IMR-90 (cell line): ENCODE data around the gene CD14. TPM values are rescaled to one million over a fixed set of nuclear protein-coding genes. Genes with fewer than 3 reads are reported as not detected.

Experiments
- ATAC-seq: fragments of 200-7000 bp; cut with Tn5 transposase; 2 replicates; pipeline ENCODE4 v1.9.1; 2020; ENCODE audit warnings: low read depth, mild to moderate bottlenecking, moderate library complexity
- BruUV-seq: library from RNA; stranded (reverse); fragments of 400-500 nt; replicated peaks from 2 replicates; lab custom pipeline; 2021; lab: Mats Ljungman, UMichigan
- CTCF ChIA-PET: fragments of 300-600 bp; formaldehyde crosslinking; extraction: SDS; loops from one replicate; lab custom pipeline; 2021; ENCODE audit warnings: antibody characterized with exemption; lab: Yijun Ruan, JAX
- POLR2A ChIA-PET: fragments of 300-600 bp; sonication (Branson Sonifier 250); formaldehyde crosslinking; loops from one replicate; lab custom pipeline; 2022; ENCODE audit warnings: antibody characterized with exemption; ENCODE audit not compliant: unreplicated experiment; lab: Charles Lee
- DNase-seq: peaks from one replicate; pipeline ENCODE4 v3.0.0; 2013
- H2AFZ ChIP-seq: replicated peaks from 2 replicates; pipeline ENCODE3; 2013; ENCODE audit warnings: low read length, mild to moderate bottlenecking; ENCODE audit not compliant: poor library complexity
- H2AK5ac ChIP-seq: 2 replicates; pipeline ENCODE4 v1.6.1; 2013; ENCODE audit warnings: low read depth, low read length, inconsistent platforms
- H2AK9ac ChIP-seq: replicated peaks from 2 replicates; pipeline ENCODE3; 2013; ENCODE audit warnings: mild to moderate bottlenecking, low read depth, low read length, moderate library complexity; ENCODE audit not compliant: poor library complexity
- H2BK120ac ChIP-seq: 2 replicates; pipeline ENCODE4 v1.6.1; 2013; ENCODE audit warnings: low read depth, low read length, inconsistent platforms
- H2BK15ac ChIP-seq: 3 replicates; pipeline ENCODE4 v1.6.1; 2013; ENCODE audit warnings: low read depth, low read length, inconsistent platforms
- H2BK20ac ChIP-seq: 2 replicates; pipeline ENCODE4 v1.6.1; 2013; ENCODE audit warnings: low read depth, mild to moderate bottlenecking, inconsistent platforms, low read length, moderate library complexity
- H2BK5ac ChIP-seq: 2 replicates; pipeline ENCODE4 v1.6.1; 2013; ENCODE audit warnings: mild to moderate bottlenecking, low read depth, low read length, inconsistent platforms; ENCODE audit not compliant: poor library complexity, severe bottlenecking
- H3K14ac ChIP-seq: replicated peaks from 2 replicates; pipeline ENCODE4 v1.6.1; 2013; ENCODE audit warnings: low read depth, low read length, inconsistent platforms
- H3K18ac ChIP-seq: 2 replicates; pipeline ENCODE4 v1.6.1; 2013; ENCODE audit warnings: low read depth, low read length, control low read depth
- H3K23ac ChIP-seq: 2 replicates; pipeline ENCODE4 v1.6.1; 2013; ENCODE audit warnings: low read depth, low read length, inconsistent platforms
- H3K27ac ChIP-seq: 2 replicates; pipeline ENCODE4 v1.5.1; 2013; ENCODE audit warnings: mild to moderate bottlenecking, control low read depth, low read length; ENCODE audit not compliant: insufficient read depth
- H3K27me3 ChIP-seq: 2 replicates; pipeline ENCODE4 v1.6.1; 2013; ENCODE audit warnings: low read length; ENCODE audit not compliant: control insufficient read depth, insufficient read depth
- H3K36me3 ChIP-seq: 2 replicates; pipeline ENCODE4 v1.6.1; 2013; ENCODE audit warnings: low read length, mixed read lengths; ENCODE audit not compliant: control insufficient read depth, insufficient read depth
- H3K4ac ChIP-seq: 2 replicates; pipeline ENCODE4 v1.6.1; 2013; ENCODE audit warnings: low read depth, low read length, inconsistent platforms
- H3K4me1 ChIP-seq: 2 replicates; pipeline ENCODE4 v1.6.1; 2013; ENCODE audit warnings: low read length, mixed read lengths; ENCODE audit not compliant: control insufficient read depth, insufficient read depth
- H3K4me2 ChIP-seq: 2 replicates; pipeline ENCODE4 v1.6.1; 2013; ENCODE audit warnings: low read depth, mild to moderate bottlenecking, control low read depth, low read length, moderate library complexity
- H3K4me3 ChIP-seq: 2 replicates; pipeline ENCODE4 v1.5.1; 2013; ENCODE audit warnings: low read depth, mild to moderate bottlenecking, control low read depth, low read length, moderate library complexity; ENCODE audit not compliant: insufficient read depth
- H3K56ac ChIP-seq: 2 replicates; pipeline ENCODE4 v1.6.1; 2013; ENCODE audit warnings: low read length, inconsistent platforms; ENCODE audit not compliant: insufficient read depth; ENCODE audit errors: extremely low read depth
- H3K79me1 ChIP-seq, 2 experiments: 2 replicates each; pipeline ENCODE4 v1.6.1; 2013; ENCODE audit warnings: low read length in 2 of 2, inconsistent platforms in 1 of 2, low read depth in 1 of 2
- H3K9ac ChIP-seq: 2 replicates; pipeline ENCODE4 v1.6.1; 2013; ENCODE audit warnings: low read depth, low read length, control low read depth
- H3K9me1 ChIP-seq: 2 replicates; pipeline ENCODE4 v1.6.1; 2013; ENCODE audit warnings: low read length, inconsistent platforms; ENCODE audit not compliant: insufficient read depth
- H3K9me3 ChIP-seq: 2 replicates; pipeline ENCODE4 v1.6.1; 2013; ENCODE audit warnings: low read length; ENCODE audit not compliant: control insufficient read depth, insufficient read depth
- H4K20me1 ChIP-seq: 2 replicates; pipeline ENCODE4 v1.6.1; 2013; ENCODE audit warnings: low read length, inconsistent platforms; ENCODE audit not compliant: insufficient read depth
- H4K5ac ChIP-seq: 2 replicates; pipeline ENCODE4 v1.6.1; 2013; ENCODE audit warnings: mild to moderate bottlenecking, low read depth, low read length, control low read depth
- H4K8ac ChIP-seq, 2 experiments: 2 replicates each; pipeline ENCODE4 v1.6.1; 2013; ENCODE audit warnings: low read depth in 2 of 2, low read length in 2 of 2, control low read depth in 1 of 2, inconsistent platforms in 1 of 2
- H4K91ac ChIP-seq: 2 replicates; pipeline ENCODE4 v1.6.1; 2013; ENCODE audit warnings: low read depth, low read length, inconsistent platforms; ENCODE audit not compliant: insufficient read depth
- BHLHE40 ChIP-seq: fragments of 150-350 bp; IDR thresholded peaks from 2 replicates; pipeline ENCODE4 v1.6.1; 2016; ENCODE audit warnings: mild to moderate bottlenecking, low read depth, low read length
- CEBPB ChIP-seq: IDR thresholded peaks from 2 replicates; pipeline ENCODE4 v1.6.1; 2012; ENCODE audit warnings: low read depth, low read length, improper control_type of control experiment
- CHD1 ChIP-seq: IDR thresholded peaks from 2 replicates; pipeline ENCODE4 v1.6.1; 2012; ENCODE audit warnings: low read depth, low read length, improper control_type of control experiment
- FOS ChIP-seq: fragments of 150-350 bp; IDR thresholded peaks from 2 replicates; pipeline ENCODE4 v1.6.1; 2016; ENCODE audit warnings: low read depth, low read length
- MAFK ChIP-seq: IDR thresholded peaks from 2 replicates; pipeline ENCODE4 v1.6.1; 2012; ENCODE audit warnings: low read depth, low read length, improper control_type of control experiment
- MAZ ChIP-seq: IDR thresholded peaks from 2 replicates; pipeline ENCODE4 v1.6.1; 2012; ENCODE audit warnings: low read depth, mild to moderate bottlenecking, low read length, improper control_type of control experiment, moderate library complexity, borderline replicate concordance
- MXI1 ChIP-seq: IDR thresholded peaks from 2 replicates; pipeline ENCODE4 v1.6.1; 2012; ENCODE audit warnings: low read depth, mild to moderate bottlenecking, low read length, moderate library complexity, borderline replicate concordance
- NFE2L2 ChIP-seq: fragments of 150-350 bp; IDR thresholded peaks from 2 replicates; pipeline ENCODE4 v1.6.1; 2016; ENCODE audit warnings: low read depth, mild to moderate bottlenecking, low read length
- POLR2A ChIP-seq: IDR thresholded peaks from 2 replicates; pipeline ENCODE4 v1.6.1; 2012; ENCODE audit warnings: mild to moderate bottlenecking, low read depth, low read length
- RAD21 ChIP-seq: IDR thresholded peaks from 2 replicates; pipeline ENCODE4 v1.6.1; 2012; ENCODE audit warnings: low read length, improper control_type of control experiment
- RCOR1 ChIP-seq: IDR thresholded peaks from 2 replicates; pipeline ENCODE4 v1.6.1; 2012; ENCODE audit warnings: mild to moderate bottlenecking, low read length, improper control_type of control experiment; ENCODE audit not compliant: insufficient replicate concordance
- RFX5 ChIP-seq: IDR thresholded peaks from 2 replicates; pipeline ENCODE4 v1.8.0; 2012; ENCODE audit warnings: low read depth, mild to moderate bottlenecking, low read length, moderate library complexity
- SMC3 ChIP-seq: fragments of 150-350 bp; IDR thresholded peaks from 2 replicates; pipeline ENCODE4 v1.6.1; 2016; ENCODE audit warnings: low read depth, mild to moderate bottlenecking, antibody characterized with exemption, low read length, moderate library complexity
- WGBS, 2 experiments: methylation state at CpG; one replicate each; pipeline versions ENCODE4 v1.1.5 to v1.1.7; 2013; ENCODE audit warnings: missing lambda C conversion rate in 2 of 2; ENCODE audit not compliant: insufficient read length in 1 of 2; ENCODE audit errors: extremely low coverage in 2 of 2; 5-methylcytosine and 5-hydroxymethylcytosine counted together
- dilution Hi-C: fragments of 300-500 bp; cut with HindIII; formaldehyde crosslinking; loops from one replicate; pipeline ENCODE4 v1.14.3; 2018; ENCODE audit warnings: low sequenced_read_pairs; ENCODE audit not compliant: unreplicated experiment
- in situ Hi-C: fragments of 300-500 bp; cut with MboI; formaldehyde crosslinking; loops from 3 replicates; pipeline ENCODE4 v1.14.3; 2019; ENCODE audit warnings: low sequenced_read_pairs, inconsistent platforms, mixed read lengths
- intact Hi-C: fragments of 100-400 bp; cut with micrococcal nuclease; formaldehyde crosslinking; loops from 2 replicates; pipeline ENCODE4 v1.10.0; 2022
- polyA plus RNA-seq, 3 experiments: library from polyadenylated mRNA; depleted of rRNA; stranded (reverse); fragments of >200 nt; gene quantifications; 2 replicates each; pipeline ENCODE4 v1.2.3, GENCODE V29; 2012; ENCODE audit warnings: low replicate concordance in 1 of 3
- total RNA-seq: library from RNA; depleted of rRNA; stranded (reverse); fragments of >200 nt; gene quantifications from 2 replicates; pipeline ENCODE4 v1.2.3, GENCODE V29; 2012
- TF ChIP-seq, protein P1 (sequence below): fragments of 150-350 bp; IDR thresholded peaks from 2 replicates; pipeline ENCODE4 v1.6.1; 2017; ENCODE audit warnings: mild to moderate bottlenecking, antibody characterized with exemption, low read length, low read depth
- TF ChIP-seq, protein P2 (sequence below): fragments of 150-350 bp; IDR thresholded peaks from 2 replicates; pipeline ENCODE4 v1.6.1; 2016; ENCODE audit warnings: low read depth, mild to moderate bottlenecking, low read length, moderate library complexity, borderline replicate concordance
- TF ChIP-seq, protein P3 (sequence below): conservative IDR thresholded peaks from 2 replicates; pipeline ENCODE4 v1.5.1; 2012; ENCODE audit warnings: mild to moderate bottlenecking, low read depth, low read length, improper control_type of control experiment

The CD14 gene
- total and polyA plus RNA-seq, 2 of the 4 experiments (the other 2 are of a cell fraction) = 0.17 to 0.18 TPM

- H2AK9ac ChIP-seq = no peak overlapping the region
- H3K18ac ChIP-seq = no peak overlapping the region
- peaks cover 7% of the 10 kb centered on the region for H3K4me1 ChIP-seq
- no peak overlapping the region for H3K4ac ChIP-seq
- no peaks in the 10 kb centered on the region for H4K20me1 ChIP-seq
- H3K56ac ChIP-seq = no peak overlapping the region
- H2BK5ac ChIP-seq = no peak overlapping the region
- no peak overlapping the region for H2BK15ac ChIP-seq
- no peak for DNase-seq
- no peaks in the 10 kb centered on the region for H3K36me3 ChIP-seq
- H2AFZ ChIP-seq = no peak overlapping the region
- no peak for ATAC-seq
- 14% methylated on average over 1 of the region's 5 CpGs; no CpG with 5 or more reads in 1 of the 2 experiments for WGBS, 2 experiments
- dilution Hi-C loops = no loop called here
- no peak overlapping the region for H3K23ac ChIP-seq
- no peak overlapping the region for H2BK20ac ChIP-seq
- no peaks in the 10 kb centered on the region for H3K9me3 ChIP-seq
- no peak overlapping the region for H3K4me3 ChIP-seq
- intact Hi-C loops = no loop called here
- H3K9ac ChIP-seq = no peak overlapping the region
- H3K4me2 ChIP-seq = no peak overlapping the region
- no peak overlapping the region for H4K5ac ChIP-seq
- BruUV-seq = no TSS peak
- no peak overlapping the region for H4K8ac ChIP-seq
- no peak overlapping the region for H3K27ac ChIP-seq
- in situ Hi-C loops = no loop called here
- TF ChIP-seq MAFK (no peak), MAZ (no peak), NFE2L2 (no peak), CEBPB (no peak), MXI1 (no peak), CHD1 (no peak), POLR2A (no peak), RCOR1 (no peak), FOS (no peak), RAD21 (no peak), BHLHE40 (no peak), SMC3 (no peak), RFX5 (no peak)
- TF ChIP-seq, protein P1, sequence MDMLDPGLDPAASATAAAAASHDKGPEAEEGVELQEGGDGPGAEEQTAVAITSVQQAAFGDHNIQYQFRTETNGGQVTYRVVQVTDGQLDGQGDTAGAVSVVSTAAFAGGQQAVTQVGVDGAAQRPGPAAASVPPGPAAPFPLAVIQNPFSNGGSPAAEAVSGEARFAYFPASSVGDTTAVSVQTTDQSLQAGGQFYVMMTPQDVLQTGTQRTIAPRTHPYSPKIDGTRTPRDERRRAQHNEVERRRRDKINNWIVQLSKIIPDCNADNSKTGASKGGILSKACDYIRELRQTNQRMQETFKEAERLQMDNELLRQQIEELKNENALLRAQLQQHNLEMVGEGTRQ = no peak
- TF ChIP-seq, protein P2, sequence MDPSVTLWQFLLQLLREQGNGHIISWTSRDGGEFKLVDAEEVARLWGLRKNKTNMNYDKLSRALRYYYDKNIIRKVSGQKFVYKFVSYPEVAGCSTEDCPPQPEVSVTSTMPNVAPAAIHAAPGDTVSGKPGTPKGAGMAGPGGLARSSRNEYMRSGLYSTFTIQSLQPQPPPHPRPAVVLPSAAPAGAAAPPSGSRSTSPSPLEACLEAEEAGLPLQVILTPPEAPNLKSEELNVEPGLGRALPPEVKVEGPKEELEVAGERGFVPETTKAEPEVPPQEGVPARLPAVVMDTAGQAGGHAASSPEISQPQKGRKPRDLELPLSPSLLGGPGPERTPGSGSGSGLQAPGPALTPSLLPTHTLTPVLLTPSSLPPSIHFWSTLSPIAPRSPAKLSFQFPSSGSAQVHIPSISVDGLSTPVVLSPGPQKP = no peak
- TF ChIP-seq, protein P3, sequence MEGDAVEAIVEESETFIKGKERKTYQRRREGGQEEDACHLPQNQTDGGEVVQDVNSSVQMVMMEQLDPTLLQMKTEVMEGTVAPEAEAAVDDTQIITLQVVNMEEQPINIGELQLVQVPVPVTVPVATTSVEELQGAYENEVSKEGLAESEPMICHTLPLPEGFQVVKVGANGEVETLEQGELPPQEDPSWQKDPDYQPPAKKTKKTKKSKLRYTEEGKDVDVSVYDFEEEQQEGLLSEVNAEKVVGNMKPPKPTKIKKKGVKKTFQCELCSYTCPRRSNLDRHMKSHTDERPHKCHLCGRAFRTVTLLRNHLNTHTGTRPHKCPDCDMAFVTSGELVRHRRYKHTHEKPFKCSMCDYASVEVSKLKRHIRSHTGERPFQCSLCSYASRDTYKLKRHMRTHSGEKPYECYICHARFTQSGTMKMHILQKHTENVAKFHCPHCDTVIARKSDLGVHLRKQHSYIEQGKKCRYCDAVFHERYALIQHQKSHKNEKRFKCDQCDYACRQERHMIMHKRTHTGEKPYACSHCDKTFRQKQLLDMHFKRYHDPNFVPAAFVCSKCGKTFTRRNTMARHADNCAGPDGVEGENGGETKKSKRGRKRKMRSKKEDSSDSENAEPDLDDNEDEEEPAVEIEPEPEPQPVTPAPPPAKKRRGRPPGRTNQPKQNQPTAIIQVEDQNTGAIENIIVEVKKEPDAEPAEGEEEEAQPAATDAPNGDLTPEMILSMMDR = no peak
- no peaks in the 10 kb centered on the region for H3K79me1 ChIP-seq
- no peak overlapping the region for H3K14ac ChIP-seq
- H3K9me1 ChIP-seq = no peaks in the 10 kb centered on the region
- no peak overlapping the region for H4K91ac ChIP-seq
- ChIA-PET CTCF (no interaction called here), POLR2A (no interaction called here)
- H3K27me3 ChIP-seq = peaks cover 2% of the 10 kb centered on the region; the same call in 1 of the 2 replicates
- no peak overlapping the region for H2AK5ac ChIP-seq
- no peak overlapping the region for H2BK120ac ChIP-seq
These were observed 37.3 kb downstream of the CD14 start for GRCh38 chr5:140595538-140596300.
